A673 (cell line): ENCODE results near the gene ELOVL6. TPM values are rescaled to one million over a fixed set of nuclear protein-coding genes. Genes with fewer than 3 reads are reported as not detected.

ENCODE experiments used
- BruUV-seq: library from RNA; stranded (reverse); fragments of 400-500 nt; replicated peaks from 2 replicates; lab custom pipeline; 2021; lab: Mats Ljungman, UMichigan
- CTCF ChIA-PET: fragments of 300-600 bp; sonication (Branson Sonifier 250); formaldehyde crosslinking; loops from one replicate; lab custom pipeline; 2022; ENCODE audit warnings: antibody characterized with exemption; lab: Charles Lee
- POLR2A ChIA-PET: fragments of 300-600 bp; sonication (Branson Sonifier 250); formaldehyde crosslinking; loops from one replicate; lab custom pipeline; 2022; ENCODE audit warnings: antibody characterized with exemption; ENCODE audit not compliant: low non-redundant PET; lab: Charles Lee
- DNase-seq: peaks from one replicate; pipeline ENCODE4 v3.0.0-alpha.2; 2015; ENCODE audit warnings: low spot score
- H3K27ac ChIP-seq: fragments of 200-600 bp; sonication (generic); 2 replicates; pipeline ENCODE4 v1.5.1; 2016; ENCODE audit warnings: mixed run types, low read depth, mild to moderate bottlenecking, mixed read lengths, antibody characterized with exemption, low read length; ENCODE audit not compliant: poor library complexity, severe bottlenecking
- H3K27me3 ChIP-seq: fragments of 200-600 bp; sonication (generic); replicated peaks from 2 replicates; pipeline ENCODE4 v1.6.1; 2017; ENCODE audit warnings: mixed run types, low read depth, mild to moderate bottlenecking, mixed read lengths, antibody characterized with exemption, low read length; ENCODE audit not compliant: insufficient read depth, poor library complexity
- H3K36me3 ChIP-seq: fragments of 200-600 bp; sonication (generic); 2 replicates; pipeline ENCODE4 v1.6.1; 2016; ENCODE audit warnings: mixed run types, mild to moderate bottlenecking, mixed read lengths, antibody characterized with exemption, low read length; ENCODE audit not compliant: insufficient read depth, poor library complexity, severe bottlenecking
- H3K4me1 ChIP-seq: fragments of 200-600 bp; sonication (generic); 2 replicates; pipeline ENCODE4 v1.6.1; 2017; ENCODE audit warnings: mixed run types, mild to moderate bottlenecking, mixed read lengths, antibody characterized with exemption, low read length; ENCODE audit not compliant: insufficient read depth, poor library complexity, severe bottlenecking
- H3K4me3 ChIP-seq: fragments of 200-600 bp; sonication (generic); 2 replicates; pipeline ENCODE4 v1.5.1; 2016; ENCODE audit warnings: low read depth, mixed run types, mild to moderate bottlenecking, mixed read lengths, low read length; ENCODE audit not compliant: poor library complexity, severe bottlenecking
- H3K9me3 ChIP-seq: fragments of 200-600 bp; sonication (generic); 2 replicates; pipeline ENCODE4 v1.6.1; 2016; ENCODE audit warnings: mixed run types, low read depth, mild to moderate bottlenecking, mixed read lengths, antibody characterized with exemption, low read length; ENCODE audit not compliant: poor library complexity, severe bottlenecking
- EZH2 ChIP-seq: fragments of 200-600 bp; sonication (generic); IDR thresholded peaks from 2 replicates; pipeline ENCODE4 v1.6.1; 2017; ENCODE audit warnings: borderline replicate concordance, low read depth, mild to moderate bottlenecking, mixed read lengths, antibody characterized with exemption, low read length; ENCODE audit not compliant: poor library complexity, severe bottlenecking
- intact Hi-C: fragments of 100-400 bp; cut with micrococcal nuclease; formaldehyde crosslinking; loops from one replicate; pipeline ENCODE4 v1.10.0; 2022; ENCODE audit not compliant: unreplicated experiment
- total RNA-seq: library from RNA; stranded (reverse); gene quantifications from 2 replicates; pipeline ENCODE4 v1.2.3, GENCODE V29; 2021
- TF ChIP-seq, protein P1 (sequence below): fragments of 300-800, 200-600 bp; sonication (generic); conservative IDR thresholded peaks from 2 replicates; pipeline ENCODE4 v1.5.1; 2017; ENCODE audit warnings: low read depth, mild to moderate bottlenecking, antibody characterized with exemption, low read length, moderate library complexity, mixed read lengths

The ELOVL6 gene
- total RNA-seq, 1 experiment from 2014 or later, result 50.0 TPM

DNA sequence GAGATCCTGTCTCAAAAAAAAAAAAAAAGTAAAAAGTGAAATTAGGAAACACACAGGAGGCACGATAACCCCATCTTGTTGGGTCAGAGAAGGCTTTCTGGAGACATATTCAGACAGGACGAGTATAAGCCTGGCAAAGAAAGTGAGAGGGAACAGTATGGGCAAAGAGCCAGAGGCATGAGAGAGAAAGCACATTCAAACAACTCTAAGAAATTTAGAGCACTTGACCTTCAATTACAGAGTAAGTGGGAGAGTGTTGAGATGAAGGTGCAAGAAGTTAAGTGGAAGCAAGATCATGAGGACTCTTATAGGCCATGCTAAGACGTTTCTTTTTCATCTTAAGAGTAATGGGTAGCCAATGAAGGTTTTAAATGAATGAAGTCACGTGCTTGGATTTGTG is 70.4 kb downstream of the ELOVL6 start:
- TF ChIP-seq, protein P1, sequence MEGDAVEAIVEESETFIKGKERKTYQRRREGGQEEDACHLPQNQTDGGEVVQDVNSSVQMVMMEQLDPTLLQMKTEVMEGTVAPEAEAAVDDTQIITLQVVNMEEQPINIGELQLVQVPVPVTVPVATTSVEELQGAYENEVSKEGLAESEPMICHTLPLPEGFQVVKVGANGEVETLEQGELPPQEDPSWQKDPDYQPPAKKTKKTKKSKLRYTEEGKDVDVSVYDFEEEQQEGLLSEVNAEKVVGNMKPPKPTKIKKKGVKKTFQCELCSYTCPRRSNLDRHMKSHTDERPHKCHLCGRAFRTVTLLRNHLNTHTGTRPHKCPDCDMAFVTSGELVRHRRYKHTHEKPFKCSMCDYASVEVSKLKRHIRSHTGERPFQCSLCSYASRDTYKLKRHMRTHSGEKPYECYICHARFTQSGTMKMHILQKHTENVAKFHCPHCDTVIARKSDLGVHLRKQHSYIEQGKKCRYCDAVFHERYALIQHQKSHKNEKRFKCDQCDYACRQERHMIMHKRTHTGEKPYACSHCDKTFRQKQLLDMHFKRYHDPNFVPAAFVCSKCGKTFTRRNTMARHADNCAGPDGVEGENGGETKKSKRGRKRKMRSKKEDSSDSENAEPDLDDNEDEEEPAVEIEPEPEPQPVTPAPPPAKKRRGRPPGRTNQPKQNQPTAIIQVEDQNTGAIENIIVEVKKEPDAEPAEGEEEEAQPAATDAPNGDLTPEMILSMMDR, result no peak
- TF ChIP-seq EZH2, result no peak
- DNase-seq, result no peak
- Histone ChIP-seq H3K9me3 (no peaks in the 10 kb centered on the region), H3K36me3 (no peaks in the 10 kb centered on the region), H3K4me3 (no peak overlapping the region), H3K27ac (no peak overlapping the region), H3K27me3 (no peaks in the 10 kb centered on the region), H3K4me1 (peaks cover 5% of the 10 kb centered on the region)
- CTCF ChIA-PET, result no interaction called here
- POLR2A ChIA-PET, result no interaction called here
- BruUV-seq, result no TSS peak
- intact Hi-C loops, result no loop called here

DNA sequence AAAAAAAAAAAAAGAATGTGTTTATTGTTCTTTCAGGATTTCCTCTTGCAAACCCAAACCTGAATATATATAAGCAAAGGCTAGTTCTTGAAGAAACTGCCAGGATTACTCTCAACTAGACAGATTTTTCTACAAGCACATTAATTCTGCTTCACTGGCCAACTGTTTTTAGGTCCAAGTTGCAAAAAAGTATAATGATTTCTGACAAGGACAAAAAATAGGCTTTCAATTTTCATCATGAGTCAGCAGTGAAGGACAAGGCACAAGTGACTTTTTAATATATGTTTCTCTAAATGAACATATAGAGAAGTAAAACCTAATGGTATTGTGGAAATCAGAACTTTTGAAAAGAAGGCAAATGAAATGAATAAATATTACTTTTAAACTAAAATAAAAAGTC is 73.7 kb downstream of the ELOVL6 start:
- POLR2A ChIA-PET, result no interaction called here
- intact Hi-C loops, result no loop called here
- no peak for DNase-seq

DNA sequence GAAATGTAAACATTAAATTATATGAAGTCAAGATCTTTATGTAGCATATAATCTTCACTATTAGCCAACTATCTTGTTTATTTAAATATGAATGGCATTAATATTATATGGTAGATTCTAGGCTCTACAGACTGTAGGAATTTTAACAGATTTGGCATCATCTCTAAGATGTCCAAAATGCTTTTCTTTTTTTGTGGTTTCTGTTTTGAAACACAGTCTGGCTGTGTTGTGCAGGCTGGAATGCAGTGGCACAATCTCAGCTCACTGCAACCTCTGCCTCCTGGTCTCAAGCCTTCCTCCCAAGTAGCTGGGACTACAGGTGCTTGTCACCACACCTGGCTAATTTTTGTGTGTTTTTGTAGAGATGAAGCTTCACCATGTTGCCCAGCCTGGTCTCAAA is 76.2 kb downstream of the ELOVL6 start:
- Histone ChIP-seq H3K4me1 (peaks cover 5% of the 10 kb centered on the region), H3K4me3 (no peak overlapping the region), H3K27ac (no peak overlapping the region), H3K27me3 (no peaks in the 10 kb centered on the region), H3K9me3 (no peaks in the 10 kb centered on the region), H3K36me3 (no peaks in the 10 kb centered on the region)
- ChIA-PET CTCF (no interaction called here), POLR2A (no interaction called here)
- TF ChIP-seq EZH2, result no peak
- TF ChIP-seq, protein P1, result no peak
- intact Hi-C loops, result no loop called here
- no peak for DNase-seq
- BruUV-seq, result no TSS peak

More for the DNA sequence above, 73.7 kb downstream of the ELOVL6 start:
- no TSS peak for BruUV-seq
- H3K9me3 ChIP-seq, result no peaks in the 10 kb centered on the region
- CTCF ChIA-PET, result no interaction called here
- H3K36me3 ChIP-seq, result no peaks in the 10 kb centered on the region
- no peaks in the 10 kb centered on the region for H3K27me3 ChIP-seq
- H3K4me1 ChIP-seq, result peaks cover 5% of the 10 kb centered on the region
- no peak for TF ChIP-seq EZH2
- TF ChIP-seq, protein P1, result no peak
- H3K4me3 ChIP-seq, result no peak overlapping the region
- H3K27ac ChIP-seq, result no peak overlapping the region
